Stimulated activated CD4-positive, alpha-beta T cell treated with anti-CD3 and anti-CD28 coated beads, Interleukin-12 subunit alpha, Interleukin-12 subunit beta, amount 100 ng/mL, for 48 hours (primary cell): ENCODE results near the gene PTPRN2.

Experiments used
- DNase-seq, 3 donors: peaks; one replicate each; pipeline ENCODE4 v3.0.0-alpha.2; 2020; ENCODE audit warnings: low read depth in 2 of 3, low spot score in 1 of 3

Gene PTPRN2

GRCh38 chr7:157630301-157630853 is 957.2 kb downstream of the PTPRN2 start:
- no peak for DNase-seq

DNA sequence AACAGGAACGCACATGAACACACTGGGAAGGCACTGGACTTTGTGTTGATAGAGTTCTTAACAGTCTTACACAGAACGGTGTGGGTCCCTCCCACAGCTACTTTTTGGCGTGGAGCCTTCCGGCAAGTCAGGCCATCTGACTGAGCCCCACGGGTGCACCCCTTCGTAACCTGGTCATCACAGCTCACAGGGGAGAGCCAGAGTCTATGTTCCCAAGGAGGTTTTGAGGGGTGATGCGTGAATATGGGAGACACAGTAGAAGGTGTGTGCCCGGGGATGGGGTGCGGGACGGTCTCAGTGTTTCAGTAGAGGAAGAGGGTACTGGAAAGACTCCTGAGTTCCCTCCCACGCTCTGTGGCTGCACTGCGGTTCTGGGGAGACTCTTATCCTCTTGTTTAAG is 959.2 kb downstream of the PTPRN2 start:
- DNase-seq: no peak

DNA sequence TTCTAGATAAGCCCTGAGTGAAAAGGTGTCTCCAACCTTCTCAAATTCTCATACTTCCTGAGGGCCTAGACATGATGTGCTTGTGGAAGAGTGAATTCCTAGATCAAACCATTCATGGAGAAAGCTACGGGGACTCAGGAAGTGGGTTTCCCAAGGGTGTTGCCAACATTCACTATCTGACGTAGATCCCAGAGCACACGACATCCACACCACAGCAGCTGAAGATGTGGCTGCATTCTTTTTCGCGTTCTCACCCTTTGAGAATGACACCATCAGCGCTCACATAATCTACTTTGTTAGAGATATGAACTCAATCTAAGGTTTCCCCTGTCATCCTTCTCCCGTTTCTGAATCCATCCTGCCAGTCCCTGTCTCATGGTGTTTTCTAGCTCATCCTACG is 960.0 kb downstream of the PTPRN2 start:
- DNase-seq: no peak

- no peak for DNase-seq
These were observed 960.6 kb downstream of the PTPRN2 start for GRCh38 chr7:157627033-157627432.

DNA sequence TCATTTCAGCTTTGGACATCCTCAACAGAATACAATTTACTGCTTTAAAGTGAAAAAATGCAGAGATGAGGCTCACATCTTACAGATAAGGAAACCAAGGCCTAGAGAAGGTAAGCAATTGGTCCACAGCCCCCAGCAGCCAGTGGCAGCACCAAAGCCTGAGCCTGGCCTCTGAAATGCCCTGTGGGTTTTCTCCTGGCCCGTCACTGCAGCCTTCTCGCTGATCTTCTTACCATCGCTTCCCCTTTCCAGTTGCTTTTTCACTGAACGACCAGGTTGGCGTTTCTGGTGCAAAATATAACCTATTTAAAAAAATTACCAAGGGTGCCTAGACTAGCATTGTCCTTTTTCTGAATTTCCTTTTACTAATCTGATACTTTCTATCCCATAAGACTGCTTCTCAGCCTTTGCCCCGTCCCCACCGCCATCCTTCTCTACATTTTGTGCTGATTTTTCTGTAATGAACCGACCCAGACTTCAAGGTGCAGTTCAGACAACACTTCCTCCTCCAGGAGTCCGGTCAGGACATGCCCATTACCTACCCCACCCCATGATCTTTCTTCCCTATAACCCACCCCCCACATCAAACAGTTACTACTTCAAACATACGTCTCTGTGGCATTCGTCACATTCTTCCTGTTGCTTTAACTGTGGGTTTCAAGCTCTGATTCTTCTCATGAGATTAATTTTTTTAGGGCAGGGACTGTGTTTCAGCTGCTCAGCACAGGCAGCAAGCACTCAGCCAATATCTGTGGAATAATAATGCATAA is 961.5 kb downstream of the PTPRN2 start:
- no peak for DNase-seq

DNA sequence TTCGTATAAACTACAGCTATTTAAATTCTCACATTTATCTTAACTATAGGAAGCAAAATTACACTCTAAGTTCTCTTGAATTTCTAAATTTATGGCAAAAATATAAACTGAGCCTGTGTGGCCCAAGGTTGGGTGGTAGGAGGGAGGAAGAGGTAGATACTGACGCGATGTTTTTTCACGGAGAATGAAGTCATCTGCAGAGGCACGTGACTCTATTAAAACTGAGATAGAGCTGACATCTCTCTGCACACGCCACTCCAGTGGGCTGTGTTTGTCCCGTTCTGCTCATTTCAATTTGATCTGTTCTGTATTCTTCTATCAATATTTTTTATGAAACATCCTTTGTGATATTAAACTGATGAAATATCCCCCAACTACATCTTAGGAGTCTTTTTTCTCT is 964.1 kb downstream of the PTPRN2 start:
- no peak for DNase-seq

GRCh38 chr7:157622408-157623205 is 965.0 kb downstream of the PTPRN2 start:
- DNase-seq: no peak

DNA sequence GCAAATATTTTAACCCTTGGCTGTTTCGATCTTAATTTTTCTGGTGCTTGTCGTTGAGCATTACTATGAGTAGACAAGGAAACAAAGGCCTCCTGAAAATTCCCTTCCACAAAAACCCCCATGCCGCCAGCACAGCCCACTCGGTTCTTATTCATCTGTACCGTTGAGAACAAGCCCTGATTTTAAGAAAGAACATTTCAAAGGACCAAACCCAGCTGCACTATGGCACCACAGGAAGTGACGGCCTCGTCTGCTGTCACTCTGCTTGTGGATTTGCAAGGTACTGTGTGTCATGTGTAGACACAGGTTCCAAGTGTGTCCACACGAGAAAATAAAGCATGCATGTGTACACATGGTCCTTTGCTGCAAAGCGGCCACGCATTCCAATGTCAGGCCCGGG is 965.6 kb downstream of the PTPRN2 start:
- no peak for DNase-seq

DNA sequence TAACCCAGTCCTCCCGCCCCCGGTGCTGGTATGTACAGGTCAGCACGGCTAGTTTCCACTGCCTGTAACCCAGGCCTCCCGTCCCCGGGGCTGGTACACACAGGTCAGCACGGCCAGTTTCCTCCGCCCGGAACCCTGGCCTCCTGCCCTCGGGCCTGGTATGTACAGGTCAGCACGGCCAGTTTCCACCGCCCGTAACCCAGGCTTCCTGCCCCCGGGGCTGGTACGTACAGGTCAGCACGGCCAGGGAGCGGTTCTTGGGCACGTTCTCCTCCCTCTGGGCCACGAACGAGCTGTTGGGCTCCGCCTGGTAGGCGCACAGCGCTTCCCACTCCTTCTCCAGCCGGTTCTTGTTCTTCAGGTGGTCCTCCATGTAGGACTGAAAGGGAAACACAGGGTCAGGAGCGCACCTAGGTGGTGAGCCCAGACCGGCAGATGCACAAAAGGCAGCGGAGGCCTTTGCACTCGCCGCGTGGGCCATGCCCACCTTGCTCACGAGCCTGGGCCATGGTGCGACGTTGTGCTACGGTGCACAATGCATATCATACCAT is 966.4 kb downstream of the PTPRN2 start:
- no peak for DNase-seq

GRCh38 chr7:157620616-157621015 is 967.0 kb downstream of the PTPRN2 start:
- DNase-seq: no peak

DNA sequence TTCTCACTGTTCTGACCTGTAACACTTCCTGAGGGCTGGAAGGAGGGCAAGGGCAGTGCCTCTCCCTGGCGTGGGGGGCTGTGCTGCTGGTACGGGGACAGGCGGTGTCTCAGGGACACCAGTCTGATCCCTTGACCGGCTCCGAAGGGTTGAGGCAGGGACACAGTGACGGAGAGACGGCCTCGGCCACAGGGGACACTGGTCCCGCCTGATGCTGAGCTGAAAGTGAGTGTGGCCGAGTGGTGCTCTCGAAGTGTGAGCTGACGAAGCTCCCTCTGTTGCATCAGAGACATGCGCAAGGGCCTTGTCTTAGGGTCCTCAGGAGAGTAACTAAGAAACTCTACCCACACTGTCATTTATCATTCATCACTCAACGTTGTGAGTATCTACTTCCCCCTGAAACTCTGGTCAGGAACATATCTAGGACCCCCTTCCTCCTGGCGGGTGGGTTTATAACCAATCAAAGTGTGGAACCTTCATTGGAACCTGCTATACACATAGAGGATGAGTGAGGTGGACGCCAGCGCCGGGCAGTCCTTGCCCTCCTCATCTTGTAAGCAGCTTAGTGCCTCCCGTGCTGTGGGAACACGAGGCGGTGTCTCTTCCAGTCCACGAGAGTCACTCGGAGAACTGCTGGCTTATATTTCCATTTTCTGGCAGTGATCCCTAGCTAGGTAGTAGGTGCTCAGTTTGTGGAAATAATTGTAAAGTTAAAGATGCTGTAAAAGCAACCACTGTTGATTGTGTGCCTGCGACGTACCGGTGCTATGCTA is 967.7 kb downstream of the PTPRN2 start:
- DNase-seq: no peak

DNA sequence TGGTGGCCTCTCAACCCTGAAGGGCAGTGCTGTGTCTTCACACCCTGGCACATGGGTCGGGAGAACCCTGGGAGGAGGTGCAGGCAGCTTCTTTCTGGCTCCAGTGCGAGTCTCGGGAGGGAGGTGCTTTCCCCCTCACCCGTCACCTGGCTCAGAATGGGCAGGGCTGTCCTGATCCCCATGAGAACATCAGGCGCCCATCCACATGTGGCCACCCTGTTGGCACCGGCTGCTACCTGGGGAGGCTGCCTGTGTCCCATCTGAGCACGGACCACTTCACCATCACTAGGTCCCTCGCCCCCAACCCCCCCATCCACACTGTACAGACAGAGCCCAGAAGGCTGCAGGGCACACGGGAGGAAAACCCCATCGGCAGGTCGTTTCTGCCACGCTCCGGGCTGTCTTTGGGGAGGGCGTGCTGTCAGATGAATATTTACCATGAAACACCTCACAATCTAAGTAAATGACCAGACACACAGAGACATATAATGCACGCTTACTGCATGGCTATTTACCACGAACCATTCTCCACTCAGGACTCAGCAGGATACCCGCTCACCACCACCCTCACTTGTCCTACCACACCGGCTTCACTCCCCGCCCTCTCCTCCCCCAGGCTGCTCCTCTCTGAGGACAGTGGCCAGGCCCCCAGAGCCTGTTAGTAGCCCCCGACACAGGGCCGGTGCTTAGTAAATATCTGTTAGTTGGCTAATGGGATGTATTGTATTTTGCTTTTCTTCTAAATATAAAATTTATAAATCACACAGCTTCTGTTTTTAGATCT is 968.6 kb downstream of the PTPRN2 start:
- DNase-seq: no peak

DNA sequence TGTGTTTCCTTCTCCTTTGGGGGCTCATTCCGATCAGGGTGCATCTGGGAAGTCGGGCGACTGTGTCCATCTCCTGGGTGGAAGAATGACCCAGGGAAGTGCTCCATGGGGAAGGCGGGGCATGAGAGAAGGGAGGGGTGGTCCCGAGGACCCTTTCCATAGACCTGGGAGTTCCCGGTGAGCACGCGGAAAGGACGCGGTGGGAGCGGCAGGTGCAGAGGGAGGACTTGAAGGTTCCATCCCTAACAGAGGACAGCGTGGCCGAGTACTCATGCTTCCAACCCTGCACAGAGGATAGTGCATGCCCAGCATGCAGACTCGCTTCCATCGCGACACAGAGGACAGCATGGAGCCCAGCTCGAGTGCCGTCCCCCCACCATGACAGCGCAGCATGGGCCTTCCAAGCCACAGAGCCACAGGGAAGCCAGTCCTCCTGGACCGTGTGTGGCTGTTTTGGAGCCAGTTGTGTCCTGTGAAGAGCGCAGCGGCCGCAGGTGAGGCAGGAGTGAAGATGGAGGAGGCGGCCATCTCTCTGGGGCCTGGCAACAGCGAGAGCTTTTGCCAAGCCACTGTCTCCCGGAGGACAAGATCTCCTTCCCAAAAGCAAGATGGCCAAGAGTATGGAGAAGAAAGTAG is 969.4 kb downstream of the PTPRN2 start:
- DNase-seq: no peak

DNA sequence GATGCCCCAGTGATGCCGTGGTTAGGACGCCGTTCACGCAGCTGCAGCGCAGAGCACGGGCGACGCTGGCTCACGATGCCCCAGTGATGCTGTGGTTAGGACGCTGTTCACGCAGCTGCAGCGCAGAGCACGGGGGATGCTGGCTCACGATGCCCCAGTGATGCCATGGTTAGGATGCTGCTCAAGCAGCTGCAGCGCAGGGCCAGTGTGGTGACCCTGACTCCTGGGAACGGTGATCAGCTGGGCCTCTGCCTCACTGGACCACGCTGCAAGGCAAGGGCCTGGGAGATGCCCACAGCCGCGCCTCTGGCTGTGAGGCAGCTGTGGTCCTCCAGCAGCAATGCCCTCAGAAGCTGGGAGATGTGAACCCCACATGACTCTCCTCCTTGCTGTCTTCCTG is 970.2 kb downstream of the PTPRN2 start:
- no peak for DNase-seq

DNA sequence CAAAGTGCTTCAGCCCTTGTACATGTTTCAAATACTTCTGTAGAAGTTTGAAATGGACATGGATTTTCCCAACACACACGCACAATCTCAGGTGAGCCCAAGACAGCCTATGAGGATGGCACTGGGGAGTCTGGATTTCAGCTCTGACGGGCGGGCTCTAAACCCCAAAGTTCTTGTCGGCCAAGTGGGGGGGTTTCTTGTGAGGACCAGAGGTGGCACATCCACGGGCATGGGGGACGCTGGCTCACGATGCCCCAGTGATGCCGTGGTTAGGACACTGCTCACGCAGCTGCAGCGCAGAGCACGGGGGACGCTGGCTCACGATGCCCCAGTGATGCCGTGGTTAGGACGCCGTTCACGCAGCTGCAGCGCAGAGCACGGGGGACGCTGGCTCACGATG is 970.7 kb downstream of the PTPRN2 start:
- DNase-seq: no peak

DNA sequence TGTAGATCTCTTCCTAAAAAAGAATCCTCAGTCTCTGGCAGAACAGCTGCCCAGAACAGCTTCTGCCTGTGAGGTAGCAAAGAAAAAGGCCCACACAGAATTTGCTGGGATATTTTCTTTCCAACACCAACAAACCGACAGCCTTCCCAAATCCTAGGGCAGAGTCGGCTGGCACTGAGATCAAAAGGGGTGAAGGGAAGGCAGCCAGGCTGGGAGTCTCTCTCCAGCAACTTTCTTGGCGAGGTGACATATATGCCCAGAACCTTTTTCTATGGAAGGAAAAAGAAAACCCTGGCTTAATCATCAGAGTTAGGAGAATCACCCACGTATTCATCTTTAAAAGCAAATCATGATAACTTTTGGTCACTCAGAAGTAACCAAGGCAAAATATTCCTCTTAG is 971.2 kb downstream of the PTPRN2 start:
- DNase-seq: no peak

DNA sequence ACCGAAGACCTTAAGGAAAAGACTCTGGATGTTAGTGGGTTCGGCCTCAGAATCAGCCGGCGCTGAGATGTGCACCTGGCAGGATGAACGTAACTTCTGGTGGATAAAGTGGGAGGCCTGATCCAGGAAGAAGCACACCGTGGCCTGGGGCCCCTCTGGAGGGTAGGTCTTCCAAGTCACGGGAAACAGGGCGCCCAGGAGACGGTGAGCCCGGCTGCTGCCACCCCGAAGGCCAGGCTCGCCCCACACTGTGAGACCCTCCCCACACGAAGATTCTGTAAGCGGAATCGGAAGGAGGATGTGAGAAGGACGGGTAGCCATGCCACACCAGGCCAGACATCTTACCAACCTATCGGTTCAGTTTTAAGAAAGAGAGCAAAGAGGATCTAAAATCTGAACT is 971.8 kb downstream of the PTPRN2 start:
- DNase-seq: no peak

- no peak for DNase-seq
These were observed 972.4 kb downstream of the PTPRN2 start for GRCh38 chr7:157615101-157615817.

DNA sequence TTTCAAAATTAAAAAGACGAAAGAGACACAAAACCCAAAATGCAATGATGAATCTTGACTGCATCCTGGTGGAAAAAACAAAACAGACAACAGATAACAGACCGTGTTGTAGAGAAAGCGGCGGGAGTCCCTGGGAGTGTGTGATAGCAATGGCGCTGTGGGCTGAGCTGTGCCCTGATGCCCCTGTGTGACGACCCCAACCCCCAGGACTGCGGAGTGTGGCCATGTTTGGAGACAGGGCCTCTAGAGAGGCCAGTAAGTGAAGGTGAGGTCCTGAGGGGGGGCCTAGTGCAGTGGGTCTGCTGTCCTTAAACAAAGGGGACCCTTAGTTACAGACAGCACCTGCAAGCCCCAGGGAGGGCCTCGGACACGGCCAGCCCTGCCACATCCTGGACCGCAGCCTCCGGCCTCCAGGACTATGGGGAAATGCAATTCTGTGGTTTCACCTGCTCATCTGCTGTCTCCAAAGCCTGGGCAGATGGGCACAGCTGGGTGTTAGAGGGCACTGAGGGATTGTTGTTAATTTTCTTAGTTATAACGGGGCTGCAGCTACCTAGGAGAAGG is 973.1 kb downstream of the PTPRN2 start:
- no peak for DNase-seq
